HG03280 (cell line): ENCODE results near the gene ADIPOR2.
"Not testable (repeated sequence)": the region's sequence is repeated elsewhere in the genome, so short reads cannot be mapped to it uniquely, and the experiment has no call there.

Experiments used
- ATAC-seq: cut with Tn5 transposase; IDR thresholded peaks from one replicate; pipeline ENCODE4 v1.9.1; 2021; ENCODE audit warnings: mild to moderate bottlenecking, moderate library complexity; ENCODE audit not compliant: unreplicated experiment

ADIPOR2 gene

DNA sequence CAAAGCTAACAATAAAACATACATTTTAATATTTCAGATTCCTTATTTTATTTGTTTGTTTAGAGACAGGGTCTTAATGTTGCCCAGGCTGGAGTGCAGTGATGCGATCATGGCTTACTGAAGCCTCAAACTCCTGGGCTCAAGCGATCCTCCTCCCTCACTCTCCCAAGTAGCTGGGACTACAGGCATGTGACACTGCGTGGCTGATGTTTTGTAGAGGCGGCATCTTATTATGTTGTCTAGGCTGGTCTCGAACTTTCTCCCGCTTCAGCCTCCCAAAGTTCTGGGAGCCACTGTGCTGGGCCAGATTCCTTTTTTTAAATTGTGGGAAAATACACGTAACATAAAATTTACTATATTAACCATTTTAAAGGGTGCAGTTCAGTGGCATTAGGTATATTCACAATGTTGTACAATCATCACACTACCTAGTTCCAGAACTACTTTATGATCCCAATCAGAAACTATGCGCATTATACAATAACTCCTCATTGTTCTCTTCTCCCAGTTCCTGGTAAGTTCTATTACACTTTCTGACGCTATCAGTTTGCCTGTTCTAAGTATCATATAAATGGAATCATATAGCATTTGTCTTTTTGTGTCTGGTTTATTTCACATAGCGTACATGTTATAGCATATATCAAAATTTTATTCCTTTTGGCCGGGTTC, 40.3 kb downstream of the ADIPOR2 start:
- no peak for ATAC-seq

DNA sequence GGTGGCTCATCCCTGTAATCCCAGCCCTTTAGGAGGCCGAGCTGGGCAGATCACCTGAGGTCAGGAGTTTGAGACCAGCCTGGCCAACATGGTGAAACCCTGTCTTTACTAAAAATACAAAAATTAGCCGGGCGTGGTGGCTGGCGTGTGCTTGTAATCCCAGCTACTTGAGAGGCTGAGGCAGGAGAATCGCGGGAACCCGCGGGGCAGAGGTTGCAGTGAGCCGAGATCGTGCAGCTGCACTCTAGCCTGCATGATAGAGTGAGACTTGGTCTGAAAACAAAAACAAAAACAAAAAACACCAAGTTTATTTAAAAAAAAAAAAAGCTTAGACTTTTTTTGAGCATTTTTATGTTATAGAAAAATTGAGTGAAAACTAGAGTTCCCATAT, 40.8 kb downstream of the ADIPOR2 start:
- not testable (repeated sequence) for ATAC-seq

DNA sequence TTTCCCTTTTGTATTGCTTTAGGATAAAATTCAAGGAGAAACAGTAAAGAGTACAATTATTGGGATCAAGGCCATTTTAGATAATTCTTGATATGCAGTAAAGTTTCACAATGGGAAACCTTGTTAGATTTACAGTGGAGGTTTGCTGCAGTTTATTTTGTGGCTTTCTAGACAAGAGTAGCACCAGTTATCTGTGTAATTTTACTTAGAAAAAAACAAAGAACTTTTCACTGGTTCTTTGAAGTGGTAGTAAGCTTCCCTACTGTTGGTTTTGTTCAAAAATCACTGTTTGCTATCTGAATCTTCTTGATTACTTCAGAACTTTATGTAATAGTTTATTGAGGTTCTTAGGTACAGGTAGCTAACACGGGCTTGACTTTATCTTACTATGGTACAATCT, 42.0 kb downstream of the ADIPOR2 start:
- ATAC-seq, result no peak

DNA sequence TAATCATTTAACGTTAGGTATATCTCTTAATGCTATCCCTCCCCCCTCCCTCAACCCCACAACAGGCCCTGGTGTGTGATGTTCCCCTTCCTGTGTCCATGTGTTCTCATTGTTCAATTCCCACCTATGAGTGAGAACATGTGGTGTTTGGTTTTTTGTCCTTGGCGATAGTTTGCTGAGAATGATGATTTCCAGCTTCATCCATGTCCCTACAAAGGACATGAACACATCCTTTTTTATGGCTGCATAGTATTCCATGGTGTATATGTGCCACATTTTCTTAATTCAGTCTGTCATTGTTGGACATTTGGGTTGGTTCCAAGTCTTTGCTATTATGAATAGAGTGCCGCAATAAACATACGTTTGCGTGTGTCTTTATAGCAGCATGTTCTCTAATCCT, 42.8 kb downstream of the ADIPOR2 start:
- not testable (repeated sequence) for ATAC-seq

DNA sequence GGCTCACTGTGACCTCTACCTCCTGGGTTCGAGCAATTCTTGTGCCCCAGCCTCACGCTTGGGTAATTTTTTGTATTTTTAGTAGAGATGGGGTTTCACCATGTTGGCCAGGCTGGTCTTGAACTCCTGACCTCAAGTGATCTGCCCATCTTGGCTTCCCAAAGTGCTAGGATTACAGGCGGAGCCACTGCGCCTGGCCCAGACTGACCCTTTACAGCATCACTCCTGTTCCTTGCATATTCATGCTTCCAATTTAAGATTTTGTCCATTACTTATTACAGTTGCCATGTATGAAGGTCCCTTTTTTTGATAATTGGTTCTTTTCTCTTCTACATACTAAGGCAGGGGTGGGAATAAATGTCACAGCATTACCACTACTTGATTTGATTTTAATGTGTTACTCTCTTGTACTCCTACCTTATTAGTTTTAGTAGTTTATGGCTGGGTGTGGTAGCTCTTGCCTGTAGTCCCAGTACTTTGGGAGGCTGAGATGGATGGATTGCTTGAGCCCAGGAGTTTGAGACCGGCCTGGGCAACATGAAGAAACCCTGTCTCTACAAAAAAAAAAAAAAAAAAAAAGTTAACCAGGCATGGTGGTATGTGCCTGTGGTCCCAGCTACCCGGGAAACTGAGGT, 46.9 kb downstream of the ADIPOR2 start:
- ATAC-seq, result no peak

DNA sequence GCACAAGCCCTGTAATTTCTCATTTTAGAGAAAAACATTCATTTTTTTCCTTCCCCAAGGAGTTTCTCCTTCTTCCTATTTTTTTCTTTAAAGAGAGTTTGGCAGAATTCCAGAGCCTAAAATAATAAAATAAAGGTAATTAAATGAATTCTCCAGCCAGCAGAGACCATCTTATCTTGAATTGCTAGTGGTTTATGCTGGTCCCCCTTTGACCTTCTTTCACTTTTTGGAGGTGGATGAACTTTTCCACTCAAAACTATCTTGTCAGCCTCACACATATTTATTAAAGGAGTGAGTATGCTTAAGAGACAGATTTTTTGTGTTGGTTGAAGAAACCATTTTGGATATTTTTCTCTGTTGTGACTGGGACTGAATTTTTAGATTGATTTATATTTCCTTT, 47.6 kb downstream of the ADIPOR2 start:
- ATAC-seq, result no peak

DNA sequence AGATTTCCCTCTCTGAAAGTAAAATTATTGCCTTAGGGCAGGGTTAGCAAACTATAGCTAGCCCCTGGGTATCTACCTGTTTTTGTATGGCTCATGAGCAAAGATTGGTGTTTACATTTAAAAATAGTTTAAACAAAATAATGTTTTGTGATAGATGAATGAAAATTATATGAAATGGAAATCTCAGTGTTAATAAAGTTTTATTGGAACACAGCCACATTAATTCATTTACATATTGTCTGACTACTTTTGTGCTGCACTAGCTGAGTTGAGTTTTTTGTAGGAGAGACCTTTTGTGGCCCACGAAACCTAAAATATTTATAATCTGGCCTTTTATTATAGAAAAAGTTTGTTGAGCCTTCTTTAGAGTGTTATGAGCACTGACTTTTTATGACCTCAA, 48.5 kb downstream of the ADIPOR2 start:
- no peak for ATAC-seq

DNA sequence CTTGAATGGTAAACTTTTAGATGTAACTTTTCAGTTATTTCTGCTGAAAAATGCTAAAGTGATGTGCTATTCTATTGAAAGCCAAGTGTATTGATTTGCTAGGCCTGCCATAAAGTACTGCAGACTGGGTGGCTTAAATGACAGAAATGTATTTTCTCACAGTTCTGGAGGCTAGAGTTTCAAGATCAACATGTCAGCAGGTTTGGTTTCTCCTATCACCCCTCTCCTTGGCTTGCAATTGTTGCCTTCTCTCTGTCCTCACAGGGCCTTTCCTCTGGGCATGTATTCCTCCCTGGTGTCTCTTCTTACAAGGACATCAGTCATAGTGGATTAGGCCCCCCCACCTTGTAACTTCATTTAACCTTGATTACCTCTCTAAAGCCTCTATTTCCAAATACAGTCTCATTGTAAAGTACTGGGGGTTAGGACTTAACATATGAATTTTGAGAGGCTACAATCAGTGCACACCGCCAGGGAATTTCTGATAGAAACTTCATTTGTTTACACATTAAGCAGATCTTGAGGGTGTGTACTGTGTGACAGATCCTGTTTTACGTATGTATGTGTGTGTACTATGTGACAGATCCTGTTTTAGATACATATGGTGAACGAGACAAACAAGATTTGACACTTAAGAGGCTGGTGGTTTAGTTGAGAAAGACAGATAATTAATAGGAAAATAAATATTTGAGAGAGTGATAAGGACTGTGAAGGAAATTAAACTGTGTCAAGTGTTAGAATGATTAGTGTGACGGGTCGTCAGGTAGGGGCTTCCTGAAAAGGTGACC, 49.5 kb downstream of the ADIPOR2 start:
- no peak for ATAC-seq

DNA sequence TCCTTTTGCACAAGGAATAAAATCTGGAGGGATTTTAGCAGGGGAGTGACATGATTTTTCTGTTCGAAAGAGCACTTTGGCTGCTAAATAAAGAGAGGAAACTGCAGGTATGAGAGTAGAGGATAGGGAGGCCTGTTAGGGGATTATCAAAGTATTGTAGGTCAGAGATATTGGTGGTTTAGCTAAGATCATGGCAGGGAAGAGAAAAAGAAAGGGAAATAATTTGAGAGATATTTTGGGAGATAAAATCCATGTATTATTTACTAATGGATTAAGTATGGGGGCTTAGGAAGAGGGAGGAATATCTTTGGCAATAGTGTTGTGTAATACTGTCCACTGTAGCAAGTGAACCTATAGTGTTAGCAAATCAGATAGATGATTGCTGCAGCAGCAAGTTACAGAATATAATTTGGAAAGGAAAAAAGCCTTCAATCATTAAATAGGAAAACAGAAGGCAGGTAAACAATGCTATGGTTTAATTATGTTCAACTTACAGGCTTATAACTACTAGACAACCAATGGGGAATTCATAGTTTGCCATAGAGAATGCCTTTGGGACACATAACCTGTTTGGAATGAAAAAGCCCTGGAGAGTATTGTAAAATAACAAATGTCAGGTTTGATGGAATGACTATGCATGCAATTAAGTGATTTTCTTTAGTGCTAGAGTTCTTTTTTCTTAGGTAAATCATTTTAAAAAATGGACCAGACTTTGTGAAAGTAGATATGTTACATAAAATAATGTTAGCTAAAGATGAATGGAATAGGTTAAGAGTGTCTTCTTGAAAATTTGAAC, 50.5 kb downstream of the ADIPOR2 start:
- ATAC-seq, result no peak

DNA sequence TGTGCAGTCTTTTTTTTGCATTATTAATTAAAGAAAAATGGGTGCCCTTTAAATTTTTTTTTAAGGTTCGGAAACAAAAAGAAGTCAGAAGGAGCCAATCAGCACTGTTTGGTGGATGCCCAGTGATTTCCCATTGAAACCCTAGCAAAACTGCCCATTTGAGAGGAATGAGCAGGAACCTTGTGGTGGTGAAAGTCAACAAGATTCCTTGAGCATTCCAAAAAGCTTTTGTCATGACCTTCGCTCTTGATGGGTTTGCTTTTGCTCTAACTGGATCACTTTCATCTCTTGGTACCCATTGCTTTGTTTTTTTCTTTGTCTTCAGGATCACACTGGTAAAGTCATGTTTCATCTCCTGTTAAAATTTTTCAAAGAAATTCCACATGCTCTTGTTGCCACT, 54.1 kb downstream of the ADIPOR2 start:
- ATAC-seq, result no peak

DNA sequence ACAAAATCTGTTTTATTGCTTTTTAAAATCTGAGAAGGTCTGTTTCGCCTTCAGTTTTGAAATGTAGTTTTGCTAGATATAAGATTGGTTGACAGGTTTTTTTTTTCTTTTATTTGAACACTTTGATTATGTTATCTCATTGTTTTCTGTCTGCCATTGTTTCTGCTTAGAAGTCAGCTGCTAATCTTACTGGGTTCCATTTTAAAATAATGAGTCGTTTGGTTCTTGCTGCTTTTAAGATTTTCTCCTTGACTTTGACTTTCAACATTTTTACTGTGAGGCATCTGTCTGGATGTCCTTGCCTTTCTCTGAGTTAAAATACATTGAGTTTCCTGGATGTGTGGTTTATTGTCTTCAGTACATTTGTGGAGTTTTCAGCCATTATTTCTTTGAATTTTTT, 56.7 kb downstream of the ADIPOR2 start:
- no peak for ATAC-seq

DNA sequence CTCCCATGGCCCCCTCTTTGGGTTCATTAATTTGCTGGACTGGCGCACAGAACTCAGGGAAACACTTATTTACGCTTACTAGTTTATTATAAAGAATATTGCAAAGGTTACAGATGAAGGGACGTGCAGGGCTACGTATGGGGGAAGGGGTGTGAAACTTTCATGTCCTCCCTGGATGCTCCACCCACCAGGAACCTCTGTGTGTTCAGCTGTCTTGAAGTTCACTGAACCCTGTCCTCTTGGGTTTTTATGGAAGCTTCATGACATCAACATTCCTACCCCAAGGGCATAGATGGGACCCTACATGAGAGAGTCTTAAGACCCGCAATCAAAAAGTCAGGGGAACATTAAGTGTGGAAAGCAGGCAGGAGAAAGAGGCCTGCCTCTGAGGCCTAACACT, 58.1 kb downstream of the ADIPOR2 start:
- ATAC-seq, result no peak

DNA sequence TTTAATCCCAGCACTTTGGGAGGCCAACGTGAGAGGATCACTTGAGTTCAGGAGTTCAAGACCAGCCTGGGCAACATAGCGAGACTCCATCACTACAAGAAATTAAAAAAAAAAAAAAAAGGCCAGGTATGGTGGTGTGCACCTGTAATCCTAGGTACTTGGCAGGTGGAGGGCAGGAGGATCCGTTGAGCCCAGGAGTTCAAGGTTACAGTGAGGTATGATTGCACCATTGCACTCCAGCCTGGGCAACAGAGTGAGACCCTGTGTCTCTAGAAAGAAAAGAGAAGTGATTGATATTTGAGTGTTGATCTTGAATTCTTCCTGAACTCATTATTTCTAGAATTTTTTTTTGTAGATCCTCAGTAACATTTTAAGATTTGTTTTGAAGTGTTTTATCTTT, 59.4 kb downstream of the ADIPOR2 start:
- no peak for ATAC-seq

DNA sequence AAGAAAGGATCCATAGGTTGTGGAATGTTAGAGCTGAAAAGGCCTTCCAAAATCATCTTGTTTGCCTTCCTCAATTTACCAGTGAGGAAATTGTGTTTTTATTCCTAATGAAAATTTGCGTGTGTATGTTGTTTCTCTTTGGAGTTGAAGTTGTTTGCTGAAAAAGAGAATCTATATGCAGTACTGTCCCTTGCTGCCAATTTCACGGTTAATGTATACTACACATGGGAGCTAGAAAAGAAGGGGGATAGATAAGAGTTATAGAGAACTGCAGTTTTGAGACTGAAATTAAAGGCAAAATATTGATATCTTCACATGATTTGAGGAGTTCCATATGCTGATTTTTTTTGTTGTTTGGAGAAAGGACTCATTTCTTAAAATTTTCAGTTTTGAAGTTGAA, 67.5 kb downstream of the ADIPOR2 start:
- no peak for ATAC-seq

DNA sequence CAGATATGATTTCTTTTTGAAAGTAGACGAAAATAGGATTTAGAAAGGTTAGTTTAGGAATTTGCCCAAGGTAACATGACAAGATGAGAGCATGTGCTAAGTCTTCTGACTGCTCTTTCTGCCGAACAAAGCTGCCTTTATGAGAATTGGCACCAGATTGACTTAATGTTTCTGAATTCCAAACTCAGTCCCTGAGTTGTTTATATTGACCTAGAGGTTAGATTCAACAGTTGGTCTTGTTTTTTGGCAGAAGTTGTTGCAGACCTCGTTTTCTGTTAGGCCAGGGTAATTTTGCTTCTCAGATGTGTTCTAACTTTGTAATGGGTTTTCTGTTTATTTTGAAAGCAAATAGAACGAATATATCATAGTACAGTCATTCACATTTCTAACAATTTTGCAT, 68.0 kb downstream of the ADIPOR2 start:
- ATAC-seq, result no peak

DNA sequence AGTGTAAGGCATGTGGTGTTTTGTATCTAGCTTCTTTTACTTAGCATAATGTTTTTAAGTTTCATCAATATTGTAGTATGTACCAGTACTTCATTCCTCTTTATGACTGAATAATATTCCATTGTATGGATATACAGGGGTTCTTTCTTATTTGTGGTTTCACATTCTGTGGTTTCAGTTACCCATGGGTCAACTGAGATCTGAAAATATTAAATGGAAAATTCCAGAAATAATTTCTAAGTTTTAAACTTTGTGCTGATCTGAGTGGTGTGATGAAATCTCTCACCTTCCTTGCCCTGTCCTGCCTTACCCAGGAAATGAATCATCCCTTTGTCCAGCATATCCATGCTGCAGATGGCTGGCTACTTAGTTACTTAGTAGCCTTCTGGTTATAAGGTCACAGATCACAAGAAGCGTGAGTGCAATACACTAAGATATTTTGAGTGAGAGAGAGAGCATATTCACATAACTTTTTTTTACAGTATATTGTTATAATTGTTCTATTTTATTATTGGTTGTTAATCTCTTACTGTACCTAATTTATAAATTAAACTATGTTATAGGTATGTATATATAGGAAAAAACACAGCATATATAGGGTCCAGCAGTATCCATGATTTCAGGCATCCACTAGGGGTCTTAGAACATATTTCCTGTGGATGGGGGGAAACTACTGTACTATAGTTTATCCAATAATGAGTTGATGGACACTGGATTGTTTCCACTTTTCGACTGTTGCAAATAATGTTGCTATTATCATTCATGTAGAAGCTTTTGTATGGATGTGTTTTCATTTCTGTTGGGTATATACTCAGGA, 69.9 kb downstream of the ADIPOR2 start:
- no peak for ATAC-seq

DNA sequence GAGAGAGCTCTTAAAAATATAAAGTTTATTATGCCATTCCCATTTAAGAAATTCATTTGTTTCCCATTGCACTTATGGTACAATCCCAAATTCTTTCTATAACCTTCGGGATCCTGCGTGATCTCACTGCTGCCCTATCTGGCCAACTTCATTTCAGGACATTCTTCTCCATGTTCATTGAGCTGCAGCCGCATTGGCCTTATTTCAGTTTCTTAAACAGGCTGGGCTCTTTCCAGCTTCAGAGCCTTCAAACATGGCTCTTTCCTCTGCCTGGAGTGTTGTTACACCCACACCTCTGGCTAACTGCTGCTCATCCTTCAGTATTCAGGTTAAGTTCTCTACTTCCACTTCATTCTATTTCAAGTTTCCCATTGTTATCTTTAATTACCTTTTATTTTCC, 71.0 kb downstream of the ADIPOR2 start:
- no peak for ATAC-seq

DNA sequence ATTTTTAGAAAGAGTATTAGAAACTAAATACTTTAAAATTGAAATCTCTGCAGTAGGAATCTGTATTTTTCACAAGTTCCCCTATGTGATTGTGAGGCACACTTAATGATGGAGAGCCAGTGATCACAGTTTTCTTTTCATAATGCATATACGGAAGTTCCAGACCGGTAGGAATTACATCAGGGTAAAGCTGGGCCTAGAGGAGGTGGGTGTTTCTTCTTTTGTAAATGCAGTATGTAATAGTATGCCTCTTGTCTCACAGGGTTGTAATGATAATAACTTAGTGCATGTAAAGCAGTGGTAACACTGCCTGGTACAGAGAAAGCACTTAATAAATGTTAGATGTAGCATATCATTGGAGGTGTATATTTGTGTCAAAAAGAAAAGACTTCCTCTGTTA, 72.3 kb downstream of the ADIPOR2 start:
- no peak for ATAC-seq

DNA sequence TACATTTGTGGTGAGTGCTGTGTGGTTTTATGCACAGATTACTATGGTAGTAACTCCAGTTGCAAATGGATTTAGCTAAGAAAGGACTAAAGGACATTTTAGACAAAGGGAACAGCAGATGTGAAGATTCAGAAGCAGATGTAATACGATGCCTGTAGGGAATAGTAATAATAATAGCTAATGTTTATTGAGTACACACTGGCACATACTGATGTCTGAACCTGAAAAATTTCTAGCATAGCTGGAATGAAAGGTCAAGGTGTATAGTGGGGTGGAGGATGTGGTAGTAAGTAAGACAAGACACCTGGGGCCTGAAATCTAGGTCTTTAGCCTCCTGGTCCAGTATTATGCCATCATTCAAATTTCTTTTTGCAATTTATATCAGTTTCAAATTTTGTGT, 75.2 kb downstream of the ADIPOR2 start:
- ATAC-seq, result no peak

DNA sequence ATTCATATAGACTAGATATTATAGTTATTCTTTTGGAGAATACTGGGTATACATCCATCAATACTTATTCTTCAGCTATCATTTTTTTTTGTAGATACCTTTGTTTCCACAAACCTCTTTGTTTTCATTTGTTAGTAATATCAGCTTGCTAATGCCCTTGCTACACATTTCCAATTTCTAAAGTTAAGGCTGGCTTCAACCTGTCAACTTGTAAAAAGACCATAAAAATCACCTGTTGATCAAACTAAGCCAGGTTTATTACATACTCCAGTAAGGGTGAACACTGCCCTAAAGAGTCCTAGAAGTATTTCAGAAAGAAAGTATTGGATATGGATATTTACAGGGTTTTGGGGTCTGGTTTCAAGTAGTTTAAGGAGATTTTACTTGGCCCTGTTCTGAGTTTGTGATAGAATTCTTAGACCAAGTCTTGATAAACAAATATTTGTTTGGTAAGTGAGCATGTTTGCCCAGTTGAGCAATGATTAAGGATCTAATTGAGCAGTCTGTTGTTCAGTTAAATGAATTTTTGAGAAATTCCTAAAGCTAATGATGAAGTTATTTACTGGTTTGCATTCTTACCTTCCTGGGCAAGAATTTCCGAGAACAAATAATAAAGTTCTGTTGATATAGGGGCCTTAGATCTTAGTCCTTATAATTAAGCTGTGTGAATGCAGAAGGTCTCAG, 76.7 kb downstream of the ADIPOR2 start:
- no peak for ATAC-seq
